HG03575 (cell line): ENCODE results near the gene GABRB2.
"Not testable (repeated sequence)": the region's sequence is repeated elsewhere in the genome, so short reads cannot be mapped to it uniquely, and the experiment has no call there.

Source experiments
- ATAC-seq: cut with Tn5 transposase; IDR thresholded peaks from one replicate; pipeline ENCODE4 v1.9.1; 2021; ENCODE audit not compliant: unreplicated experiment, insufficient number of reproducible peaks, low FRiP score; ENCODE audit errors: extremely low read depth

GABRB2 gene

DNA sequence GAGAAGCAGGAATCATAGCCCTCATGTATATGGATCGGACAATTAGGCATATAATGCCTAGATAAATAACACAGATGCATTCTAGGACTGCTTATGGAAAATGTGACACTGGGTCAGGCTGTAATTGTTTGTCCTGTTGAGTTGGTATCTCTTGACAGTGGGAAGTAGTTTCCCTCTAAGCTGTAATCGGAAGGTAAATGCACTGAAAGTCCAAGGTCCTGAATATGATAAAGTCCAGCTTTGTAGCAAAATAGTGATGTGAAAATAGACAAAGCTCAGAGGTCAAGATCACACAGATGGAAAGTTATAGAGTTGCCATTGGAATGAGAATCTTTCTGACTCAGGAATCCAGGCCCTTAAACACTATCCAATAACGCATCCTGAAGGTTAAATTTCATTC is 214.2 kb downstream of the GABRB2 start:
- no peak for ATAC-seq

- ATAC-seq = no peak
These were observed 232.5 kb downstream of the GABRB2 start for GRCh38 chr5:161314033-161314432.

DNA sequence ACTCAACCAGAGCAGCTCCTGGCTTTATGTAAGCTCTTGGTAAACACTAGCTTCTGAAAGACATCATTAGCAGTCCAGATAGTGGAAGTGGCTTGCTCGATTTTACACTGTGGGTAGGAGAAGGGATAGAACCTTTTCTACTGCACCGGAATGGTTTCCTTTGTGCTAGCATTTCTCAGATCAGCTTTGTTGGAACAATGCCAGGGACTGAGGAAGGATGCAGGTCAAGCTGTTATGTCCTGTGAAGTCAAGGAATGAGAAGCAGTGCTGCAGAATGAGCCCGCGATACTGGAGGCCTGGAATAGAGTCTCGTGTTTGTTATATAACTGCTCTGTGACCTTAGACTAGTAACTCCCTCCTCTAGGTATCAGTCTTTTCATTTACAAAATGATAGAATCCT is 233.6 kb downstream of the GABRB2 start:
- ATAC-seq = no peak

- ATAC-seq = no peak
These were observed 234.6 kb downstream of the GABRB2 start for GRCh38 chr5:161311965-161312364.

- ATAC-seq = peak; percentile 99
These were observed 235.3 kb downstream of the GABRB2 start for GRCh38 chr5:161311146-161311708.

- ATAC-seq = no peak
These were observed 240.1 kb downstream of the GABRB2 start for GRCh38 chr5:161306351-161306995.

DNA sequence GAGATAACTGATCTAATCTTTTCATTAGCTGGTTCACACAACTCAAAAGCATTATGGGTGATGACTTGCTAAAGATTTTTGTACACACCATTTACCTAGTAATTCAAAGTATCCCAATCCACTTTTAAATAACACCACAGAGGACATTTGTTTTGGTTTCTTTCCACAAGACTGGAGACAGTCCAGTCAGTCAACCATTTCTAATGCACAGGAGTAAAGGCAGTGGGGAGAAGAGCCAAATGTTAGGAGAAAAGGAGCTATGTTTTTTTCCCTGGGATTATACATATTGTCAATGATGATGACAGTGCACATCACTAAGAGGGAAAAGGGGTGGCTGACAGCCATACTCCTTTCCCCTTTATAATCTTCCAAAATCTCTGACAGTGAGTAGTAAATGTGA is 240.9 kb downstream of the GABRB2 start:
- no peak for ATAC-seq

DNA sequence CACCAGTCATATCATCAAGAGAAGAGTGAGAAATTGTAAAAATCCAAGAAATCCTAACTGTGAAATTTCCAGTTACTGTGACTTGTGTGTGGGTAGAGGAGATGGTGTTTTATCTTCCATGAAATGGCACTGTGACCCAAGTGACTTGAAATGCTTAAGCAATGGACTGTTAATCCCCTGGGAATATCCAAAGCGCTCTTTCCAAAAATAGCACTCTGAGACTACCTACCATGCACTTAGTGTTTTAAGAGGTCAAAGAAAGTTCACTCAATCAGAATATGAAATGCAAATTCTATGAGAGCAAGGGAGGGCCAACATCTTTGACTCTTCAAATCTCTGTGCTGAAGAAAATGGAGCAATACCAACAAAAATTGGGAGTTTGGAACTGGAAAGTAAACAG is 244.0 kb downstream of the GABRB2 start:
- no peak for ATAC-seq

DNA sequence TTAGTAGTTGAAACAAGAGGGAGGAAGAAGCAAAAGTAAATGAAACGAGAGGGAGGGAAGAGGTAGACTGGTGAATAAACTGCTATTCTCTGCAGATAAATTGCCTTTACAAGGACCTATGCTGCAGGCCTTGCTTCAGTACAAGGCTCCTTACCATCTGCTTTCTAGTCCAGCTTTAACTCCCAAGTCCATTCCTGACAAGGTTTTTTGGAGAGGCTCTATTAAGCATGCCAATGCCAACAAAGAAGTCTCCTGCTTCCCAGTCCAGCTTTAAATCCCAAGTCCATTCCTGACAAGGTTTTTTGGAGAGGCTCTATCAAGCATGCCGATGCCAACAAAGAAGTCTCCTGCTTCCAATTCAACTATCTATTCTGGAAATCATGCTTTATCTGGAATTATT is 244.9 kb downstream of the GABRB2 start:
- no peak for ATAC-seq

GRCh38 chr5:161299053-161299452 is 247.5 kb downstream of the GABRB2 start:
- peak; percentile 78 for ATAC-seq

- not testable (repeated sequence) for ATAC-seq
These were observed 249.1 kb downstream of the GABRB2 start for GRCh38 chr5:161297388-161297787.

DNA sequence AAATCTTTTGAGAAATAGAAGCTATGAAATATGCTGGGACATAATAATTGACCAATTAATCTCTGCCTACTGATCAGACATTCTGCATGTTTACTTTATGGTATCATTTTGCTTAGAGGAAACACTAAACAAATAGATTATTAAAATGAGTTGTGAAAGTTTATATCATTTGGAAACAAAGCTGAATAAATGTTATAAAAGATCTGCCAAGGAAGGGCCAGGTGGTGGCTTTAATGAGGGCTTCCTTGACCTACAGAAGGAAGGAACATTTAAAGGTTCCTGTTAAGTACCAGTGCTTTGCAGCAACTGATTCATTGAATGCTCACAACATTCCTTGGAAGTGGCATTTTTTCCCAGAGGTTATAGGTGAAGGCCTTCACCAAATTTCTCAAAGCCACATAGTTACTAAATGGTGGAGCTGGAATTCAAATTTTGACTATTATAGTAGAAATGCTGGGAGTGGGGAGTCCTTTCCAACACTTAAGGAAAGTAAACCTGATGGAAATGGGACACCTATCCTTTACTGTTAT is 250.7 kb downstream of the GABRB2 start:
- no peak for ATAC-seq

DNA sequence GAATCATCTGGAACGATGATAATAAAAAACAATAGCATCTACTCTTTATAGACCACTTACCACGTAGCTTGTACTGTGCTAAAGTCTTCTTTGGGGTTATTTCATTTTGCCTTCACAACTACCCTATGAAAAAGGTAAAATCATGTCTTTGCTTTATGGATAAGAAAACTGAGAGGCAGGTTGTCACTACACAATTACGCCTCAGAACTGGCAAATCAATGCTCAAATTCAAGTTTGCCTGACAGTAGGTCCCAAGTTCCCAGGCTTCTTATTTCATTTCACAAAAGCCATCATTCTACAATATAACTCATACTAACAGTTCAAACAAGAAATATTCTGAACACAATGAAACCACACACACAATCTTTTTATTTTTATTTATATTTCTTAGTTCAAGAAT is 258.5 kb downstream of the GABRB2 start:
- ATAC-seq = no peak

DNA sequence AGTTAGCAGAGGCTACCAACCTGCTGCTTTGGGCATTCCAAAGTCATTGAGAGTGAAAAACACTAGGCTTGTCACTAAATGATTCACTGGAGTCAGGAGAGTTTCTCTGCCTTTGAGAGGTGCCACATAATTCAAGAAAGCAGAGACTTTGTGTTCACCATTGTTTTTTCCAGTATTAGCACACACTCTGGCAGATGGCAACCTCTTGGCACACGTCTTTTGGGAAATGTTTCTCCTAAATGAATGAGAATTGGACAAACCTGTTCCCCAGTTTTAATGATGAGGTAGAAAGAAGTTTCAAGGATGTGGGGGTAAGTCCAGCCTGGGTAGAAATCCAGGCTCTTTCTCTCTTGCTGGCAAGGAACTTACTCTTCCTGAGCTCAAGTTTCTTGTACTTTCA is 259.1 kb downstream of the GABRB2 start:
- no peak for ATAC-seq

DNA sequence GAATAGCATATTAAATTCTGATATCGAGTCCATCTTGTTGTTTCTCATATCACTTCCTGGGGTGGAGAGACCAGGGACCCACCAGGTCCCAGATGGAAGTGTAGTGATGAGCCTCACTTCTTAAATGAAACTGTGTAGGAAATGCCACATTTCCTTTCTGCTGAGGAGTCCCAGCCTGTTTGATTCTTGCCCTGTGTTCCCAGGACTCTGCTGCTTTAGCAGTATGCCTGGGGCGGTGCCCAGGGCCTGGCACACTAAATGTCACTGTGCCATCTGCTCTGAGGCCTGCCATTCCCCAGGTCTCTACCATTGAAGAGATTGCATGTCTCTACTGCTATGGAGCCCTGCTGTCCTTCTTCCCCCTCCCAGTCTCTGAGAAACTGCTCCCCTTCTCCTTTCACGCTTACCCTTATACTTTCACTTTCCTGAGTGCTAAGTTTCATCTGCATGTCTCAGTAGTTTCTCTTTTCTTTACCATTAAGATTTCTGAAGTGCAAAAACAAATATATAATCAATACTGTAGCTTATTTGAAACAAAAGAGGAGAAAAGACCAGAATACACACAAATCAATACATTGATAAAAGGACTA is 260.4 kb downstream of the GABRB2 start:
- peak; percentile 91 for ATAC-seq

DNA sequence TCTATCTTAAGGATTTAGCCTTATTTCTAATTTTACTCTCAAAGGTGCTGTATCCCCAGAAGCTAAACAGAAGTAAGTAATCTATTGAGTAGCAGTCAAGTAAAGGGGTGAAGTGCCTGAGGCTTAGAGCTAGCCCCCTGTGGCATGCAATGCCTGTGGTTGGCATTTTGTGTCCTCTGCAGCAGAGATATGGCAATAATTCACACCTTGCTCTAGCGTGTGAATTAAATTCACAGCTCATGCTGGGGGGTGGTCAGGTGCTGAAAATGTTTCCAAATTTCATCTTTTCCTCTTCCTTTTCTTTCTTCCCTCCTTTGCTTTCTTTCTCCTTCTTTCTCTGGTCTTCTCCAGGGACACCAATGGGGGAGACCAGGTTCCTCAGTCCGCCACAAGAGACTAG is 262.1 kb downstream of the GABRB2 start:
- no peak for ATAC-seq

DNA sequence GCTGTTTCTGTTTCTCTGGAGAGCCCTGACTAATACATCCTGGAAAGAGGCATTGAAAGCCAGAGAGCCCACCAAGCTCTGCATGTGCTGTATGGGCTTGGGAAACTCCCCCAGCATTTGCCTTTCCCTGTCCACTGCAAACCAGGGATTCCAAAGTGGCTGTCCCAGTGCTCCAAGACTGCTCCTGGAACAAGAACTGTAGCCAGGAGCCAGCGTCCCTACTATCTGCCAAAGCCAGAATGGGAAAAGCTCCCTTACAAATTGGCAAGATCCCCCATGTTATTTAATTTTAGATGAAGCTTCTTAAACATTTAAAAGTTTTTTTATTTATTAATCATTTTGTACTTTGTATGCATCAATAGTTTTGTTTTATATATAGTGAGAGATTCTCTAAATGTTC is 263.2 kb downstream of the GABRB2 start:
- ATAC-seq = no peak

- no peak for ATAC-seq
These were observed 267.5 kb downstream of the GABRB2 start for GRCh38 chr5:161278739-161279660.

GRCh38 chr5:161277011-161277410 is 269.5 kb downstream of the GABRB2 start:
- ATAC-seq = no peak
